Measurements from ENCODE around the gene JAK3. TPM values are rescaled to one million over a fixed set of nuclear protein-coding genes. Genes with fewer than 3 reads are reported as not detected.
A peak's percentile ranks its signal among the peaks of the same experiment; 100 is the strongest.

The JAK3 gene
- polyA plus RNA-seq, 4 donors = 2.2 to 4.9 (median 3.6) TPM

- DNase-seq (ENCODE audit: low read depth in 4 of 4, low spot score in 2 of 4) = no peak
These were observed 18.7 kb upstream of the JAK3 start for GRCh38 chr19:17866312-17866963.

GRCh38 chr19:17865364-17866311, 17.9 kb upstream of the JAK3 start:
- no peak for DNase-seq (ENCODE audit: low read depth in 4 of 4, low spot score in 2 of 4)

- DNase-seq (ENCODE audit: low read depth in 4 of 4, low spot score in 2 of 4) = no peak
These were observed 15.9 kb upstream of the JAK3 start for GRCh38 chr19:17863520-17864182.

- DNase-seq (ENCODE audit: low read depth in 4 of 4, low spot score in 2 of 4) = no peak
These were observed 15.1 kb upstream of the JAK3 start for GRCh38 chr19:17862711-17863519.

- DNase-seq (ENCODE audit: low read depth in 4 of 4, low spot score in 2 of 4) = no peak
These were observed 14.0 kb upstream of the JAK3 start for GRCh38 chr19:17861542-17862402.

- DNase-seq (ENCODE audit: low read depth in 4 of 4, low spot score in 2 of 4) = no peak
These were observed 13.2 kb upstream of the JAK3 start for GRCh38 chr19:17860993-17861360.

- DNase-seq (ENCODE audit: low read depth in 4 of 4, low spot score in 2 of 4) = no peak
These were observed 12.7 kb upstream of the JAK3 start for GRCh38 chr19:17860331-17860992.

GRCh38 chr19:17859533-17860330, 11.9 kb upstream of the JAK3 start, which contains the start of gene RPL18A:
Gene RPL18A, plus strand, starts transcription at chr19:17859910. Its CDS starts 47 bp downstream, at chr19:17859957.
- DNase-seq (ENCODE audit: low read depth in 4 of 4, low spot score in 2 of 4) = peak; percentile 95 to 99 (median 97)

- peak in 2 of 4 donors; percentile 50 to 60 for DNase-seq (ENCODE audit: low read depth in 4 of 4, low spot score in 2 of 4)
These were observed 7.7 kb upstream of the JAK3 start for GRCh38 chr19:17855280-17856152.

- no peak for DNase-seq (ENCODE audit: low read depth in 4 of 4, low spot score in 2 of 4)
These were observed 6.3 kb upstream of the JAK3 start for GRCh38 chr19:17854061-17854460.

- no peak for DNase-seq (ENCODE audit: low read depth in 4 of 4, low spot score in 2 of 4)
These were observed 962 bp upstream of the JAK3 start for GRCh38 chr19:17848595-17849292.

GRCh38 chr19:17846146-17846545, 1.6 kb downstream of the JAK3 start:
- DNase-seq (ENCODE audit: low read depth in 4 of 4, low spot score in 2 of 4) = no peak

GRCh38 chr19:17843908-17844490, 3.8 kb downstream of the JAK3 start:
- DNase-seq (ENCODE audit: low read depth in 4 of 4, low spot score in 2 of 4) = no peak

GRCh38 chr19:17843292-17843827, 4.4 kb downstream of the JAK3 start:
- no peak for DNase-seq (ENCODE audit: low read depth in 4 of 4, low spot score in 2 of 4)

GRCh38 chr19:17842663-17843291, 5.0 kb downstream of the JAK3 start:
- DNase-seq (ENCODE audit: low read depth in 4 of 4, low spot score in 2 of 4) = no peak

Measured in left renal cortex interstitium (tissue), 4 donors.